HTERT RPE-1 (cell line): ENCODE data around the gene CLDN3.
"Not testable (repeated sequence)": the region's sequence is repeated elsewhere in the genome, so short reads cannot be mapped to it uniquely, and the experiment has no call there.

Source experiments
- in situ Hi-C: fragments of 300-500 bp; cut with MboI; formaldehyde crosslinking; loops from 4 replicates; pipeline ENCODE4 v1.14.3; 2020; ENCODE audit warnings: low sequenced_read_pairs

Gene CLDN3

GRCh38 chr7:73770002-73770859 lies at the start of gene CLDN3:
Gene CLDN3, minus strand, starts transcription at chr7:73770270. Its CDS starts 221 bp downstream, at chr7:73770049.
- in situ Hi-C loops: no loop called here

GRCh38 chr7:73817121-73817520 lies 47.1 kb upstream of the CLDN3 start:
- in situ Hi-C loops: no loop called here

- in situ Hi-C loops: no loop called here
These were observed 45.4 kb upstream of the CLDN3 start for GRCh38 chr7:73815436-73815835.

GRCh38 chr7:73812996-73813395 lies 42.9 kb upstream of the CLDN3 start:
- in situ Hi-C loops: no loop called here

DNA sequence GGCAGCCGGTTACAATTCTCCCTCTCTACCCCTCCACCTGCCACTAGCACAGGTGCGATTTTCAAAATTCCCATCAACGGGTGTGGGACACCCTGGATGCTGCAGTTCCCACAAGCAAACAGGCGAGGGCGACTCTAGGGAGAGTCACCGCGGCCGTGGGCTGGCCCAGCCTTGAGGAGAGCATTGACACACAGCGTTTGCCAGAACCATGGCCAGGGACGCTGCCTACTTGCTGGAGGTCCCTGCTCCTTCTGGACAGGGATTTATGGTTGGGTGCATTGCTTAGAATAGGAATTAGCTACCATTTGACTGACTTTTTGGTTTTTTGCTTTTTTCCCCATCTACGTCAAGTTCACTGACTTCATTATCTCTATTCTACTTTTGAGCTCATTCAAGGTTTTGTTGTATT lies 41.7 kb upstream of the CLDN3 start:
- in situ Hi-C loops: no loop called here

DNA sequence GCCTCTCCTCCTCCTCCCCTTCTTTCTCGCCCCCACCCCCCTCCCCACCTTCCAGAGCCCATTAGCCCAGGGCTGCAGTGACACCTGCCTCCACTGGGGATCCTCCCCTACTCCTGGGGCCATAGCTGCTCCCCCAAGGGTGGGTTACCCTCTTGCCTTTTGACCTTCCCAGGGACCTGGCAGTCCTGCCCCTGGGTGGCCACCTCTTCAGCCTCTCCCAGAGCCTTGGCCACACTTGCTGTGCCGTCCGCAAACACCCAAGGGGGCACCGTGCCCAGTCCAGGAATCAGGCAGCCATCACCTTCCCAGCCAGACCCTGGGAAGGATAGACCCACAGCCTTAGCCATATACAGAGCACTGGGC lies 40.9 kb upstream of the CLDN3 start:
- in situ Hi-C loops: no loop called here

DNA sequence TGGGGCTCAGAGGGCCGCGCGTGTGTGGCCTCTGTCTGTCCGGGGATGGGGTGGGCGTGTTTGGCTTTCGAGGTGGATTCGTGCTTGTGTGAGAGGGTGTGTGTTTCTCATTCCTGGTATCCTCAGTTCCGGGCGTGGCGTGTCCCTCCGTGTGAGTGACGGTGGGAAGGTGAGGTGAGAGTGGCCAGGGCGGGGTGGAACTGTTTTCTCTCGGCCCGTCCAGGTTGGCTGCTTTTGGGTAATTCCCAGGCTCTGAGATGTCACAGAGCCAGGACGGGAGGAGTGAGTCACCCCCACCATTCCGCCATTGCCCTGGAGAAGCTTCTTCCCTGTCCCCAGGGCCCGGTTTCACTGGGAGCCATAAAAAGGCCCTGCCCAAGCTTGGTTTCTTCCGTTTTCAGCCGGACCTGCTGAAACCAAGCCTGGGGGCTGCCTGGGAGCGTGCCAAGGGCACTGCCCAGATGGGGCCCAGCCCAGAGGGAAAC lies 39.4 kb upstream of the CLDN3 start:
- in situ Hi-C loops: no loop called here

- in situ Hi-C loops: no loop called here
These were observed 32.4 kb upstream of the CLDN3 start for GRCh38 chr7:73802459-73802858.

DNA sequence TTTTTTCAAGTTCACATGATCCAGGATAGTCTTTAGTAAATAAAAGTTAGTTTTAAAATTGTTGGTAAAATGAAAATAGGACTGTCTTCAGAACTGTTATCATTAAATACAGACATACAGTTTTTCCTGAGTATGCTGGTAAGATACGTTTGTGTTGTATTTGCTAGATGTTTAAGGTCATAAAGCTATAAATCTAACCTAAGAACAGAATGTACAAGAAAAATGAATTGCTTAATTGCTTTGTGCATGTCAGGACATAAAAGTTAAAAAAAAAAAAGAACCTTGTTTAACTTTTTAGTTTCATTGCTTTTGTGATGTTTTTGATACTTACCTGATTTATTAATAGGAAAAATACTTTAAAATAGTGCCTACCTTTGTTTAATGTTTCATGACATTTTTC lies 31.5 kb upstream of the CLDN3 start:
- in situ Hi-C loops: no loop called here

- in situ Hi-C loops: no loop called here
These were observed 29.4 kb upstream of the CLDN3 start for GRCh38 chr7:73799282-73800141.

DNA sequence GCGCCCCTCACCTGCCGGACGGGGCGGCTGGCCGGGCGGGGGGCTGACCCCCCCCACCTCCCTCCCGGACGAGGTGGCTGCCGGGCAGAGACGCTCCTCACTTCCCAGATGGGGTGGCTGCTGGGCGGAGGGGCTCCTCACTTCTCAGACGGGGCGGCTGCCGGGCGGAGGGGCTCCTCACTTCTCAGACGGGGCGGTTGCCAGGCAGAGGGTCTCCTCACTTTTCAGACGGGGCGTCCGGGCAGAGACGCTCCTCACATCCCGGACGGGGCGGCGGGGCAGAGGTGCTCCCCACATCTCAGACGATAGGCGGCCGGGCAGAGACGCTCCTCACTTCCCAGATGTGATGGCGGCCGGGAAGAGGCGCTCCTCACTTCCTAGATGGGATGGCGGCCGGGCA lies 27.1 kb upstream of the CLDN3 start:
- in situ Hi-C loops: not testable (repeated sequence)

DNA sequence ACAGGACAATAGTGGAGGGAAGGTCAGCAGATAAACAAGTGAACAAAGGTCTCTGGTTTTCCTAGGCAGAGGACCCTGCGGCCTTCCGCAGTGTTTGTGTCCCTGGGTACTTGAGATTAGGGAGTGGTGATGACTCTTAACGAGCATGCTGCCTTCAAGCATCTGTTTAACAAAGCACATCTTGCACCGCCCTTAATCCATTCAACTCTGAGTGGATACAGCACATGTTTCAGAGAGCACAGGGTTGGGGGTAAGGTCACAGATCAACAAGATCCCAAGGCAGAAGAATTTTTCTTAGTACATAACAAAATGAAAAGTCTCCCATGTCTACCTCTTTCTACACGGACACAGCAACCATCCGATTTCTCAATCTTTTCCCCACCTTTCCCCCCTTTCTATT lies 26.6 kb upstream of the CLDN3 start:
- in situ Hi-C loops: not testable (repeated sequence)

- in situ Hi-C loops: not testable (repeated sequence)
These were observed 25.1 kb upstream of the CLDN3 start for GRCh38 chr7:73795188-73795587.

- in situ Hi-C loops: not testable (repeated sequence)
These were observed 21.2 kb upstream of the CLDN3 start for GRCh38 chr7:73791170-73791690.

DNA sequence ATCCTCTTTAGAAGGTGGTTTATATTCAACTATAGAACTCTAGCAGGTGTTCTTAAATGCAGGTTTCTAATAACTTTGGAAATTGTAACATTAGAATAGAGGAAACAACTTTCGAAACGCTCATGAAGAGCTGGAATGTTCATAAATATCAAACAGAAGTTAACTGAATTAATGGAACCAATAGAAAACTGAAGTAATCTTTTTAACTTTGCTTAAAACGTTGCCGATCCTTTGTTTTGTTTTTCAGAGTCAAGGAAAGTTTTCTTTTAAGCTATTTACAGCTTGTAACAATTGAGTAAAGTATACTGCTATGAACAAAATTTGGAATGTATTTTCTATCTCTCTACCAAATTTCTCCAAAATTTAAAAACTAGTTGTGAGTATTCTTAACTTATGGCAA lies 19.0 kb upstream of the CLDN3 start:
- in situ Hi-C loops: no loop called here

GRCh38 chr7:73787786-73788048 lies 17.6 kb upstream of the CLDN3 start:
- in situ Hi-C loops: not testable (repeated sequence)

GRCh38 chr7:73786588-73786987 lies 16.5 kb upstream of the CLDN3 start:
- in situ Hi-C loops: no loop called here

DNA sequence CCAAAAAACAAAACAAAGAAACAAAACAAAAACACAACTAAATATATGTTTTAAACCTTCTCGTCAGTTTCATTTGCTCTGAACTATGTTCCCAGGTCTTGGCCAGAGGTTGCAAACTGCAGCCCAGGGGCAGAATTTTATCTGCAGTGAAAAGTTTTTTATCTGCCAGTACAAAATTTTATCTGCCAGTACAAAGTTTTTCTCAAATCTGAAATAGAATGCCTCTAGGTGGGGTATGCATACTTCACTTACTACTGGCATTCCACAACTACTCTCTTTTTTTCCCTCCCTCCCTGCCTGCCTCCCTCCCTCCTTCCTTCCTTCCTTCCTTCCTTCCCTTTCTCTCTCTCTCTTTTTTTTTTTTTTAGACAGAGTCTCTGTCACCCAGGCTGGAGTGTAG lies 9.4 kb upstream of the CLDN3 start:
- in situ Hi-C loops: no loop called here

GRCh38 chr7:73778801-73779389 lies 8.8 kb upstream of the CLDN3 start:
- in situ Hi-C loops: no loop called here

- in situ Hi-C loops: no loop called here
These were observed 4.9 kb upstream of the CLDN3 start for GRCh38 chr7:73774923-73775322.

DNA sequence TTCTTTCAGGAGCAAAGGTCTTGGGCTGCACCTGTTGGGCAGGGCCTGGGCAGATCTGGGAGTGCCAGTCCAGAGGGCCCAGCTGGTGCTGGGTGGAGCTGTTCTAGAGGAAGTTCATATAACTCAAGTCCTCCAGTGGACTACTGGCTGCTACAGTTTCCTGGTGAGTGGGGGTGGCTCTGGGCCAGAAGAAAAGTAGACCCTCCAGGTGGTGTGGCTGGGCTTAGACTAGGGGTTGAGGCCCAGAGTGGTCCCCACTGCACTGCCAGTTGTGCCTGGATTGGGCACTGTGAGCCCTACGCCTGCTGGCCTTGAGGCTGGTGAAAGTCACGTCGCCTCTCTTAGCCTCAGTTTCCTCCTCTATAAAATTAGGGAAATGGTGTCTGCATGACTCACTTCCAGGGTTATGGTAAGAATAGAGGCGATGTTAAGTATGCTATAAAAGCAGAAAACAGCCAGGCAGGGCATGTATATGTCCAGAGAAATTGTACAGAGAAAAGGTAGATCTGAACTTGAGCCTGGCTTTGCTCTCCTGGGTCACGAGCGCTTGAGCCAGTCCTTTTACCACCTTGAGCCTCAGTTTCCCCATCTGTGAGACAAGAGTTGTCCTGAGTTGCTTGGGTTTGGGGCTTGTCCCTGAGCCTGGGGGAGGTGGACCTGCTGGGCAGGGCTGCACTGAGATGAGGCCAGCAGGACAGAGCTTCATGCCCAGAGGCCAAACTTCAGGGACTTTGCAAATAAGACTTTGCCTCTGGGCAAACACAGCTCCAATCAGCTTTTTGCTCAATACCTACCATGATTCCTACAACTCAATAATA lies 3.8 kb upstream of the CLDN3 start:
- in situ Hi-C loops: no loop called here
